Neural progenitor cell (in vitro differentiated cells): ENCODE results near the gene NIFK. TPM values are rescaled to one million over a fixed set of nuclear protein-coding genes. Genes with fewer than 3 reads are reported as not detected.
"Not testable (repeated sequence)": the region's sequence is repeated elsewhere in the genome, so short reads cannot be mapped to it uniquely, and the experiment has no call there.

Source experiments
- DNase-seq: peaks from one replicate; pipeline ENCODE4 v3.0.0-alpha.2; 2016; ENCODE audit warnings: low spot score
- H2AFZ ChIP-seq: fragments of 200-600 bp; sonication (generic); replicated peaks from 2 replicates; pipeline ENCODE4 v1.6.1; 2016; ENCODE audit warnings: antibody characterized with exemption
- H3F3A ChIP-seq: fragments of 200-600 bp; sonication (generic); 2 replicates; pipeline ENCODE4 v1.6.1; 2016; ENCODE audit warnings: antibody characterized with exemption, low read depth
- H3K27ac ChIP-seq: fragments of 200-600 bp; sonication (generic); 2 replicates; pipeline ENCODE4 v1.5.1; 2016; ENCODE audit warnings: mild to moderate bottlenecking
- H3K27me3 ChIP-seq: fragments of 200-600 bp; sonication (generic); 2 replicates; pipeline ENCODE4 v1.6.1; 2016; ENCODE audit warnings: mild to moderate bottlenecking, moderate library complexity
- H3K36me3 ChIP-seq: fragments of 200-600 bp; sonication (generic); 2 replicates; pipeline ENCODE4 v1.5.1; 2016
- H3K4me1 ChIP-seq: fragments of 200-600 bp; sonication (generic); 2 replicates; pipeline ENCODE4 v1.6.1; 2016; ENCODE audit warnings: mixed run types
- H3K4me2 ChIP-seq: fragments of 200-600 bp; sonication (generic); 2 replicates; pipeline ENCODE4 v1.6.1; 2016
- H3K4me3 ChIP-seq: fragments of 200-600 bp; sonication (generic); 2 replicates; pipeline ENCODE4 v1.5.1; 2016
- H3K79me2 ChIP-seq: fragments of 200-600 bp; sonication (generic); 2 replicates; pipeline ENCODE4 v1.6.1; 2016; ENCODE audit warnings: low read depth
- H3K9ac ChIP-seq: fragments of 200-600 bp; sonication (generic); 2 replicates; pipeline ENCODE4 v1.6.1; 2016
- H3K9me3 ChIP-seq: fragments of 200-600 bp; sonication (generic); 2 replicates; pipeline ENCODE4 v1.5.1; 2016; ENCODE audit warnings: low read depth
- H4K20me1 ChIP-seq: fragments of 200-600 bp; sonication (generic); 2 replicates; pipeline ENCODE4 v1.6.1; 2016; ENCODE audit warnings: low read depth
- H3K27ac Mint-ChIP-seq: 3 replicates; pipeline ENCODE4 v1.8.0; 2021; ENCODE audit warnings: mixed read lengths
- H3K27me3 Mint-ChIP-seq: 2 replicates; pipeline ENCODE4 v1.8.0; 2022; ENCODE audit warnings: low read depth, mild to moderate bottlenecking, inconsistent platforms, moderate library complexity, mixed read lengths; ENCODE audit not compliant: insufficient read depth
- H3K36me3 Mint-ChIP-seq: 3 replicates; pipeline ENCODE4 v1.8.0; 2021; ENCODE audit warnings: mixed read lengths
- H3K4me1 Mint-ChIP-seq: 3 replicates; pipeline ENCODE4 v1.8.0; 2021; ENCODE audit warnings: mixed read lengths
- H3K4me3 Mint-ChIP-seq: 3 replicates; pipeline ENCODE4 v1.8.0; 2021; ENCODE audit warnings: mild to moderate bottlenecking, moderate library complexity, mixed read lengths
- H3K9me3 Mint-ChIP-seq: 3 replicates; pipeline ENCODE4 v1.8.0; 2020; ENCODE audit warnings: mixed read lengths
- EZH2 ChIP-seq: fragments of 200-600 bp; sonication (generic); IDR thresholded peaks from 2 replicates; pipeline ENCODE4 v1.6.1; 2017; ENCODE audit warnings: antibody characterized with exemption, mild to moderate bottlenecking, moderate library complexity
- EZH2phosphoT487 ChIP-seq: fragments of 200-600 bp; sonication (generic); IDR thresholded peaks from 2 replicates; pipeline ENCODE4 v1.6.1; 2017; ENCODE audit warnings: antibody characterized with exemption
- total RNA-seq: library from RNA; depleted of rRNA; stranded (reverse); fragments of >200 nt; gene quantifications from 2 replicates; pipeline ENCODE4 v1.2.3, GENCODE V29; 2015; ENCODE audit warnings: low replicate concordance
- TF ChIP-seq, protein P1 (sequence below): fragments of 200-600 bp; sonication (generic); IDR thresholded peaks from 2 replicates; pipeline ENCODE4 v1.5.1; 2017; ENCODE audit warnings: antibody characterized with exemption, mild to moderate bottlenecking

The NIFK gene
- total RNA-seq, 1 donor from 2014 or later = 126 TPM

GRCh38 chr2:121696410-121696930 is 40.2 kb downstream of the NIFK start:
- H3K27ac ChIP-seq = no peak overlapping the region
- no peaks in the 10 kb centered on the region for H3K4me1 ChIP-seq
- Mint-ChIP-seq H3K27ac (no peak overlapping the region), H3K4me1 (peaks cover 2% of the 10 kb centered on the region), H3K36me3 (no peaks in the 10 kb centered on the region), H3K9me3 (no peaks in the 10 kb centered on the region), H3K4me3 (no peak overlapping the region), H3K27me3 (peaks cover 4% of the 10 kb centered on the region)
- no peak overlapping the region for H3K4me3 ChIP-seq
- no peak overlapping the region for H3K9ac ChIP-seq
- no peak overlapping the region for H2AFZ ChIP-seq
- TF ChIP-seq, protein P1, sequence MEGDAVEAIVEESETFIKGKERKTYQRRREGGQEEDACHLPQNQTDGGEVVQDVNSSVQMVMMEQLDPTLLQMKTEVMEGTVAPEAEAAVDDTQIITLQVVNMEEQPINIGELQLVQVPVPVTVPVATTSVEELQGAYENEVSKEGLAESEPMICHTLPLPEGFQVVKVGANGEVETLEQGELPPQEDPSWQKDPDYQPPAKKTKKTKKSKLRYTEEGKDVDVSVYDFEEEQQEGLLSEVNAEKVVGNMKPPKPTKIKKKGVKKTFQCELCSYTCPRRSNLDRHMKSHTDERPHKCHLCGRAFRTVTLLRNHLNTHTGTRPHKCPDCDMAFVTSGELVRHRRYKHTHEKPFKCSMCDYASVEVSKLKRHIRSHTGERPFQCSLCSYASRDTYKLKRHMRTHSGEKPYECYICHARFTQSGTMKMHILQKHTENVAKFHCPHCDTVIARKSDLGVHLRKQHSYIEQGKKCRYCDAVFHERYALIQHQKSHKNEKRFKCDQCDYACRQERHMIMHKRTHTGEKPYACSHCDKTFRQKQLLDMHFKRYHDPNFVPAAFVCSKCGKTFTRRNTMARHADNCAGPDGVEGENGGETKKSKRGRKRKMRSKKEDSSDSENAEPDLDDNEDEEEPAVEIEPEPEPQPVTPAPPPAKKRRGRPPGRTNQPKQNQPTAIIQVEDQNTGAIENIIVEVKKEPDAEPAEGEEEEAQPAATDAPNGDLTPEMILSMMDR = no peak
- TF ChIP-seq EZH2phosphoT487 (no peak), EZH2 (no peak)
- H3K36me3 ChIP-seq = no peaks in the 10 kb centered on the region
- DNase-seq = no peak
- no peak overlapping the region for H3K4me2 ChIP-seq
- no peaks in the 10 kb centered on the region for H4K20me1 ChIP-seq
- H3K9me3 ChIP-seq = no peaks in the 10 kb centered on the region
- H3K27me3 ChIP-seq = no peaks in the 10 kb centered on the region
- H3K79me2 ChIP-seq = no peaks in the 10 kb centered on the region
- no peaks in the 10 kb centered on the region for H3F3A ChIP-seq

DNA sequence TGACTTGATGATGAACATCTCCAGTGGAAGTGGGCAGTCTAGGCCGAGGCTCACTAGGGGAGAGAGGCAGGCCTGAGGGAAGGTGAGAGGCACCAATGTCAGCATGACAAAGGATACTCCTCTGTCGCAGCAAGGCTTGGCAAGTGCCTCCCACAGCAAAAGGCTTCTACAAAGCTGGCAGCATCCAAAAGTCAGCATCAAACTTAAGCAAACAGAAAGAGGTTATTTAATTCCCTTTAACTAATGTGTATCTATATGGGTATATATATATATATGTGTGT is 41.6 kb downstream of the NIFK start:
- H3K36me3 ChIP-seq = no peaks in the 10 kb centered on the region
- H2AFZ ChIP-seq = no peak overlapping the region
- peaks cover 7% of the 10 kb centered on the region for H3K4me1 Mint-ChIP-seq
- H3K4me2 ChIP-seq = no peak overlapping the region
- no peak overlapping the region for H3K4me3 ChIP-seq
- no peak for DNase-seq
- H3K4me3 Mint-ChIP-seq = no peak overlapping the region
- H3K27me3 Mint-ChIP-seq = no peaks in the 10 kb centered on the region
- H3K27ac ChIP-seq = no peak overlapping the region
- TF ChIP-seq EZH2phosphoT487 = no peak
- H3K4me1 ChIP-seq = no peaks in the 10 kb centered on the region
- H3K9me3 Mint-ChIP-seq = no peaks in the 10 kb centered on the region
- no peaks in the 10 kb centered on the region for H3K9me3 ChIP-seq
- no peaks in the 10 kb centered on the region for H3K27me3 ChIP-seq
- H3K27ac Mint-ChIP-seq = peak overlapping the region; percentile 17
- H3K36me3 Mint-ChIP-seq = no peaks in the 10 kb centered on the region
- no peak overlapping the region for H3K9ac ChIP-seq
- no peaks in the 10 kb centered on the region for H3K79me2 ChIP-seq
- H4K20me1 ChIP-seq = no peaks in the 10 kb centered on the region
- H3F3A ChIP-seq = no peaks in the 10 kb centered on the region

GRCh38 chr2:121694398-121695170 is 42.1 kb downstream of the NIFK start:
- peak overlapping the region; percentile 17 for H3K27ac Mint-ChIP-seq
- H2AFZ ChIP-seq = no peak overlapping the region

GRCh38 chr2:121690572-121690971 is 46.1 kb downstream of the NIFK start:
- H3K36me3 Mint-ChIP-seq, DNase-seq, H3K27me3 ChIP-seq, H3K27ac Mint-ChIP-seq, H3K4me3 ChIP-seq, H2AFZ ChIP-seq, H3K79me2 ChIP-seq, H3K36me3 ChIP-seq, H3K4me2 ChIP-seq, H3K9ac ChIP-seq, H3K9me3 Mint-ChIP-seq, H4K20me1 ChIP-seq, H3K9me3 ChIP-seq, H3K27me3 Mint-ChIP-seq, H3K27ac ChIP-seq: not testable (repeated sequence)
- peaks cover 12% of the 10 kb centered on the region for H3K4me1 ChIP-seq
- peaks cover 28% of the 10 kb centered on the region for H3K4me1 Mint-ChIP-seq
- H3F3A ChIP-seq = peaks cover 13% of the 10 kb centered on the region
- H3K4me3 Mint-ChIP-seq = peak overlapping the region; percentile 27

More at GRCh38 chr2:121694398-121695170, 42.1 kb downstream of the NIFK start:
- Histone ChIP-seq H4K20me1 (no peaks in the 10 kb centered on the region), H3K9ac (no peak overlapping the region), H3K27me3 (no peaks in the 10 kb centered on the region), H3K4me3 (no peak overlapping the region), H3K9me3 (no peaks in the 10 kb centered on the region), H3K27ac (no peak overlapping the region), H3F3A (no peaks in the 10 kb centered on the region), H3K36me3 (no peaks in the 10 kb centered on the region), H3K4me2 (no peak overlapping the region), H3K79me2 (no peaks in the 10 kb centered on the region), H3K4me1 (no peaks in the 10 kb centered on the region)
- H3K36me3 Mint-ChIP-seq = no peaks in the 10 kb centered on the region
- no peaks in the 10 kb centered on the region for H3K9me3 Mint-ChIP-seq
- peaks cover 10% of the 10 kb centered on the region for H3K4me1 Mint-ChIP-seq
- no peak for DNase-seq
- no peaks in the 10 kb centered on the region for H3K27me3 Mint-ChIP-seq
- TF ChIP-seq, protein P1 = no peak
- no peak for TF ChIP-seq EZH2
- no peak for TF ChIP-seq EZH2phosphoT487
- no peak overlapping the region for H3K4me3 Mint-ChIP-seq
